ENCODE results near the gene RAD54L. TPM values are rescaled to one million over a fixed set of nuclear protein-coding genes. Genes with fewer than 3 reads are reported as not detected.
A peak's percentile ranks its signal among the peaks of the same experiment; 100 is the strongest.

Gene RAD54L
- total and polyA plus RNA-seq, 10 of the 15 experiments (the other 5 are each of a cell fraction or from before 2014, with no cell fraction given): 12.9 to 54.2 (median 23.6) TPM

DNA sequence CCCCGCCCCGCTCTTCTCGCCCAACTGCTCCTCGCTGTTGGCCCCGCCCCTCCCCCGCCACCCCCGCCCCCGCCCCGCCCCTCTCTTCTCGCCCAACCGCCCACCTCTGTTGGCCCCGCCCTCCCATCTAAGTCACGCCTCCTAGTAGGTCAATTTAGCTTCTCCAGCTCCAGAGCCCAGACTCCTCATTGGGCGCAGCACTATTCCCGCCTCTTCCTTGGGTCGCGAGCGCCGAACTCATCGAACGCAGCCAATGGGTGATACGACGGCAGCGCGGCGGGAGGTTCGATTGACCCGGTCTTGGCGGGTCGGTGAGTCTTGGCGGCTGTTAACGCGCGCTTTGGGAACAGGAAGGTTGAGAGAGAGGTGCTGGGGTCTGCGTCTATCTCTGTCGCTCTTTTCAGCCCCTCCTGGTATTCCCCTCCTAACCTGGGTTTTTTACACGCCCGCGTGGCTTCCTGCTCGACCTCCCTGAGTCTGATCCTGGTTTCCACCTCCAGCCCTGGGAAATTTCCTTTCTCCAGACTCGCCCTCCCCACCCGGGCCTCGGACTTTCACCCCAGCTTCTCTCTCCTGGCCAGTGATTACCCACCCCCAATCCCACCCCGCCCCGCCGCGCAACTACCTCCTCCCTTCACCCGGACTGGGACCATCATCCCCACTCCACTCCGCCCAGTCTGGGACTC is at the start of gene RAD54L (continued):
- TF ChIP-seq, protein P1, sequence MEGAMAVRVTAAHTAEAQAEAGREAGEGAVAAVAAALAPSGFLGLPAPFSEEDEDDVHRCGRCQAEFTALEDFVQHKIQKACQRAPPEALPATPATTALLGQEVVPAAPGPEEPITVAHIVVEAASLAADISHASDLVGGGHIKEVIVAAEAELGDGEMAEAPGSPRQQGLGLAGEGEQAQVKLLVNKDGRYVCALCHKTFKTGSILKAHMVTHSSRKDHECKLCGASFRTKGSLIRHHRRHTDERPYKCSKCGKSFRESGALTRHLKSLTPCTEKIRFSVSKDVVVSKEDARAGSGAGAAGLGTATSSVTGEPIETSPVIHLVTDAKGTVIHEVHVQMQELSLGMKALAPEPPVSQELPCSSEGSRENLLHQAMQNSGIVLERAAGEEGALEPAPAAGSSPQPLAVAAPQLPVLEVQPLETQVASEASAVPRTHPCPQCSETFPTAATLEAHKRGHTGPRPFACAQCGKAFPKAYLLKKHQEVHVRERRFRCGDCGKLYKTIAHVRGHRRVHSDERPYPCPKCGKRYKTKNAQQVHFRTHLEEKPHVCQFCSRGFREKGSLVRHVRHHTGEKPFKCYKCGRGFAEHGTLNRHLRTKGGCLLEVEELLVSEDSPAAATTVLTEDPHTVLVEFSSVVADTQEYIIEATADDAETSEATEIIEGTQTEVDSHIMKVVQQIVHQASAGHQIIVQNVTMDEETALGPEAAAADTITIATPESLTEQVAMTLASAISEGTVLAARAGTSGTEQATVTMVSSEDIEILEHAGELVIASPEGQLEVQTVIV (IDR thresholded peaks at IDR 0.05; ENCODE audit: borderline replicate concordance, partially characterized antibody): peak; percentile 42
- TF ChIP-seq, protein P2, sequence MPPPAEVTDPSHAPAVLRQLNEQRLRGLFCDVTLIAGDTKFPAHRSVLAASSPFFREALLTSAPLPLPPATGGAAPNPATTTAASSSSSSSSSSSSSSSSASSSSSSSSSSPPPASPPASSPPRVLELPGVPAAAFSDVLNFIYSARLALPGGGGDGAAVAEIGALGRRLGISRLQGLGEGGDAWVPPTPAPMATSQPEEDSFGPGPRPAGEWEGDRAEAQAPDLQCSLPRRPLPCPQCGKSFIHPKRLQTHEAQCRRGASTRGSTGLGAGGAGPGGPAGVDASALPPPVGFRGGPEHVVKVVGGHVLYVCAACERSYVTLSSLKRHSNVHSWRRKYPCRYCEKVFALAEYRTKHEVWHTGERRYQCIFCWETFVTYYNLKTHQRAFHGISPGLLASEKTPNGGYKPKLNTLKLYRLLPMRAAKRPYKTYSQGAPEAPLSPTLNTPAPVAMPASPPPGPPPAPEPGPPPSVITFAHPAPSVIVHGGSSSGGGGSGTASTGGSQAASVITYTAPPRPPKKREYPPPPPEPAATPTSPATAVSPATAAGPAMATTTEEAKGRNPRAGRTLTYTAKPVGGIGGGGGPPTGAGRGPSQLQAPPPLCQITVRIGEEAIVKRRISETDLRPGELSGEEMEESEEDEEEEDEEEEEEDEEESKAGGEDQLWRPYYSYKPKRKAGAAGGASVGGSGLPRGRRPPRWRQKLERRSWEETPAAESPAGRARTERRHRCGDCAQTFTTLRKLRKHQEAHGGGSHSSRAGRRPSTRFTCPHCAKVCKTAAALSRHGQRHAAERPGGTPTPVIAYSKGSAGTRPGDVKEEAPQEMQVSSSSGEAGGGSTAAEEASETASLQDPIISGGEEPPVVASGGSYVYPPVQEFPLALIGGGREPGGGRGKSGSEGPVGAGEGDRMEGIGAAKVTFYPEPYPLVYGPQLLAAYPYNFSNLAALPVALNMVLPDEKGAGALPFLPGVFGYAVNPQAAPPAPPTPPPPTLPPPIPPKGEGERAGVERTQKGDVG (CRISPR knock-in tag; IDR thresholded peaks at IDR 0.05): no peak
- TF ChIP-seq, protein P3, sequence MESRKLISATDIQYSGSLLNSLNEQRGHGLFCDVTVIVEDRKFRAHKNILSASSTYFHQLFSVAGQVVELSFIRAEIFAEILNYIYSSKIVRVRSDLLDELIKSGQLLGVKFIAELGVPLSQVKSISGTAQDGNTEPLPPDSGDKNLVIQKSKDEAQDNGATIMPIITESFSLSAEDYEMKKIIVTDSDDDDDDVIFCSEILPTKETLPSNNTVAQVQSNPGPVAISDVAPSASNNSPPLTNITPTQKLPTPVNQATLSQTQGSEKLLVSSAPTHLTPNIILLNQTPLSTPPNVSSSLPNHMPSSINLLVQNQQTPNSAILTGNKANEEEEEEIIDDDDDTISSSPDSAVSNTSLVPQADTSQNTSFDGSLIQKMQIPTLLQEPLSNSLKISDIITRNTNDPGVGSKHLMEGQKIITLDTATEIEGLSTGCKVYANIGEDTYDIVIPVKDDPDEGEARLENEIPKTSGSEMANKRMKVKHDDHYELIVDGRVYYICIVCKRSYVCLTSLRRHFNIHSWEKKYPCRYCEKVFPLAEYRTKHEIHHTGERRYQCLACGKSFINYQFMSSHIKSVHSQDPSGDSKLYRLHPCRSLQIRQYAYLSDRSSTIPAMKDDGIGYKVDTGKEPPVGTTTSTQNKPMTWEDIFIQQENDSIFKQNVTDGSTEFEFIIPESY (IDR thresholded peaks at IDR 0.05): no peak
- TF ChIP-seq SMAD5 (IDR thresholded peaks at IDR 0.05; ENCODE audit: low read depth) (no peak), BCL11A (IDR thresholded peaks at IDR 0.05; ENCODE audit: low read depth, low read length) (no peak), NR2C2 (IDR thresholded peaks at IDR 0.05; ENCODE audit: borderline replicate concordance, control insufficient read depth, insufficient read length, low read depth) (peak; percentile 93), FOS (IDR thresholded peaks at IDR 0.05; ENCODE audit: borderline replicate concordance, extremely low read depth, insufficient read length) (peak; percentile 27), EZH2 (IDR thresholded peaks at IDR 0.05; ENCODE audit: borderline replicate concordance, control insufficient read depth, low read depth, low read length) (no peak), MTA2 (IDR thresholded peaks at IDR 0.05; ENCODE audit: low read depth) (no peak), CBFB (IDR thresholded peaks at IDR 0.05; ENCODE audit: low read depth) (peak; percentile 36; the same call in 1 of the 2 replicates), NFXL1 (IDR thresholded peaks at IDR 0.05; ENCODE audit: borderline replicate concordance) (no peak), MTA3 (IDR thresholded peaks at IDR 0.05; ENCODE audit: borderline replicate concordance, low read length) (no peak), HDGF (IDR thresholded peaks at IDR 0.05) (no peak), RUNX3 (IDR thresholded peaks at IDR 0.05; ENCODE audit: low read length) (peak; percentile 53), KLF5 (IDR thresholded peaks at IDR 0.05; ENCODE audit: partially characterized antibody) (no peak), WRNIP1 (IDR thresholded peaks at IDR 0.05; ENCODE audit: borderline replicate concordance, low read depth, low read length) (0 out of 2 replicates have a peak, but pooled peaks have one; percentile 27), HDAC2 (IDR thresholded peaks at IDR 0.05) (peak; percentile 82; the same call in 1 of the 2 replicates), LARP7 (IDR thresholded peaks at IDR 0.05) (peak; percentile 57), SUPT20H (IDR thresholded peaks at IDR 0.05; ENCODE audit: borderline replicate concordance, control insufficient read depth, low read depth, low read length) (no peak), KDM1A (IDR thresholded peaks at IDR 0.05; ENCODE audit: borderline replicate concordance) (no peak), BACH1 (IDR thresholded peaks at IDR 0.05; ENCODE audit: borderline replicate concordance) (0 out of 2 replicates have a peak, but pooled peaks have one; percentile 28)
- TF ChIP-seq, protein P4, sequence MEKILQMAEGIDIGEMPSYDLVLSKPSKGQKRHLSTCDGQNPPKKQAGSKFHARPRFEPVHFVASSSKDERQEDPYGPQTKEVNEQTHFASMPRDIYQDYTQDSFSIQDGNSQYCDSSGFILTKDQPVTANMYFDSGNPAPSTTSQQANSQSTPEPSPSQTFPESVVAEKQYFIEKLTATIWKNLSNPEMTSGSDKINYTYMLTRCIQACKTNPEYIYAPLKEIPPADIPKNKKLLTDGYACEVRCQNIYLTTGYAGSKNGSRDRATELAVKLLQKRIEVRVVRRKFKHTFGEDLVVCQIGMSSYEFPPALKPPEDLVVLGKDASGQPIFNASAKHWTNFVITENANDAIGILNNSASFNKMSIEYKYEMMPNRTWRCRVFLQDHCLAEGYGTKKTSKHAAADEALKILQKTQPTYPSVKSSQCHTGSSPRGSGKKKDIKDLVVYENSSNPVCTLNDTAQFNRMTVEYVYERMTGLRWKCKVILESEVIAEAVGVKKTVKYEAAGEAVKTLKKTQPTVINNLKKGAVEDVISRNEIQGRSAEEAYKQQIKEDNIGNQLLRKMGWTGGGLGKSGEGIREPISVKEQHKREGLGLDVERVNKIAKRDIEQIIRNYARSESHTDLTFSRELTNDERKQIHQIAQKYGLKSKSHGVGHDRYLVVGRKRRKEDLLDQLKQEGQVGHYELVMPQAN (conservative IDR thresholded peaks at IDR 0.05): peak; percentile 100

All from GM12878 (cell line).